Mesodermal cell (in vitro differentiated cells): ENCODE data around the gene SLC5A1.
"Not testable (repeated sequence)": the region's sequence is repeated elsewhere in the genome, so short reads cannot be mapped to it uniquely, and the experiment has no call there.

Experiments used
- H3K27ac ChIP-seq: 2 replicates; pipeline ENCODE4 v1.7.0; 2013; ENCODE audit warnings: mild to moderate bottlenecking, low read depth, low read length, moderate library complexity; ENCODE audit not compliant: severe bottlenecking
- H3K36me3 ChIP-seq: 2 replicates; pipeline ENCODE4 v1.7.1; 2013; ENCODE audit warnings: mild to moderate bottlenecking, low read length, moderate library complexity; ENCODE audit not compliant: control insufficient read depth, insufficient read depth
- H3K4me1 ChIP-seq: one replicate; pipeline ENCODE4 v1.7.1; 2013; ENCODE audit warnings: mild to moderate bottlenecking, low read length; ENCODE audit not compliant: insufficient read depth, control insufficient read depth, poor library complexity, severe bottlenecking
- H3K4me3 ChIP-seq: 2 replicates; pipeline ENCODE4 v1.7.0; 2013; ENCODE audit warnings: low read length, control low read depth, mild to moderate bottlenecking; ENCODE audit not compliant: insufficient read depth, poor library complexity, severe bottlenecking; ENCODE audit errors: extremely low read depth
- H3K9me3 ChIP-seq: 2 replicates; pipeline ENCODE4 v1.7.1; 2013; ENCODE audit warnings: mild to moderate bottlenecking, low read length, moderate library complexity; ENCODE audit not compliant: control insufficient read depth
- WGBS, 2 experiments: methylation state at CpG; one replicate each; pipeline ENCODE4 v1.1.5; 2013; ENCODE audit warnings: missing lambda C conversion rate in 2 of 2; ENCODE audit not compliant: insufficient coverage in 2 of 2; 5-methylcytosine and 5-hydroxymethylcytosine counted together

Gene SLC5A1

GRCh38 chr22:32144496-32145274, 101.6 kb downstream of the SLC5A1 start:
- H3K4me3 ChIP-seq = no peak overlapping the region
- no peaks in the 10 kb centered on the region for H3K9me3 ChIP-seq
- WGBS, 2 experiments = 89 to 92% methylated on average over 2 of the region's 6 CpGs
- H3K4me1 ChIP-seq = no peaks in the 10 kb centered on the region
- no peak overlapping the region for H3K27ac ChIP-seq
- H3K36me3 ChIP-seq = no peaks in the 10 kb centered on the region

GRCh38 chr22:32147128-32147527, 104.1 kb downstream of the SLC5A1 start:
- not testable (repeated sequence) for H3K27ac ChIP-seq, H3K4me3 ChIP-seq, H3K9me3 ChIP-seq, H3K36me3 ChIP-seq, H3K4me1 ChIP-seq
- WGBS, 2 experiments = 90 to 93% methylated on average over 4 to 5 of the region's 8 CpGs

GRCh38 chr22:32148372-32148771, 105.3 kb downstream of the SLC5A1 start:
- 86 to 94% methylated on average over 3 to 4 of the region's 4 CpGs for WGBS, 2 experiments
- not testable (repeated sequence) for H3K4me1 ChIP-seq, H3K9me3 ChIP-seq, H3K36me3 ChIP-seq, H3K4me3 ChIP-seq, H3K27ac ChIP-seq

- not testable (repeated sequence) for H3K4me1 ChIP-seq, H3K4me3 ChIP-seq, H3K9me3 ChIP-seq, H3K36me3 ChIP-seq, H3K27ac ChIP-seq
- WGBS, 2 experiments = 86 to 90% methylated on average over 6 to 7 of the region's 7 CpGs
Measured at GRCh38 chr22:32150647-32151046, 107.6 kb downstream of the SLC5A1 start.

GRCh38 chr22:32151641-32152040, 108.6 kb downstream of the SLC5A1 start:
- H3K4me3 ChIP-seq, H3K9me3 ChIP-seq, H3K36me3 ChIP-seq, H3K27ac ChIP-seq, H3K4me1 ChIP-seq: not testable (repeated sequence)
- 69 to 92% methylated on average over 3 to 4 of the region's 6 CpGs for WGBS, 2 experiments

GRCh38 chr22:32154727-32155126, 111.7 kb downstream of the SLC5A1 start:
- H3K4me1 ChIP-seq, H3K4me3 ChIP-seq, H3K27ac ChIP-seq, H3K36me3 ChIP-seq, H3K9me3 ChIP-seq: not testable (repeated sequence)
- WGBS, 2 experiments = 89% methylated on average over 3 of the region's 4 CpGs; no CpG with 5 or more reads in 1 of the 2 experiments

GRCh38 chr22:32157632-32158031, 114.6 kb downstream of the SLC5A1 start:
- not testable (repeated sequence) for H3K9me3 ChIP-seq, H3K4me3 ChIP-seq, H3K27ac ChIP-seq, H3K4me1 ChIP-seq, H3K36me3 ChIP-seq
- WGBS, 2 experiments = 88% methylated on average over 1 of the region's 5 CpGs; no CpG with 5 or more reads in 1 of the 2 experiments

GRCh38 chr22:32158712-32159533, 115.9 kb downstream of the SLC5A1 start, which contains the start of gene C22orf42:
Gene C22orf42, minus strand, starts transcription at chr22:32159303. Its CDS starts 88 bp downstream, at chr22:32159215.
- Histone ChIP-seq H3K36me3 (no peaks in the 10 kb centered on the region), H3K4me3 (no peak within 1 kb of the TSS), H3K9me3 (no peaks in the 10 kb centered on the region), H3K27ac (no peak within 1 kb of the TSS), H3K4me1 (no peaks in the 10 kb centered on the region)
- WGBS, 2 experiments = 84 to 87% methylated on average over 10 to 11 of the region's 12 CpGs

GRCh38 chr22:32160411-32160810, 117.3 kb downstream of the SLC5A1 start:
- not testable (repeated sequence) for H3K27ac ChIP-seq, H3K4me3 ChIP-seq, H3K9me3 ChIP-seq, H3K36me3 ChIP-seq, H3K4me1 ChIP-seq
- 70 to 93% methylated on average over 2 to 5 of the region's 5 CpGs for WGBS, 2 experiments
